ENCODE data around the gene SMIM38. TPM values are rescaled to one million over a fixed set of nuclear protein-coding genes. Genes with fewer than 3 reads are reported as not detected.

Gene SMIM38
- total RNA-seq (2022; extraction: Qiagen RNA extraction; ENCODE audit: low read depth): 0.05 TPM in 1 of 5 replicates, not detected in the others

GRCh38 chr11:69155302-69156234 is at the start of gene SMIM38:
Gene SMIM38, plus strand, starts transcription at chr11:69155935. Its CDS starts 1,912 bp downstream, at chr11:69157847.

Other genes with a start within 250 kb of the SMIM38 start
- gene MRGPRD, start 174.9 kb upstream of the SMIM38 start, total RNA-seq (2022; extraction: Qiagen RNA extraction; ENCODE audit: low read depth): not detected in 5 replicates
- gene MRGPRF, start 142.7 kb upstream of the SMIM38 start, total RNA-seq (2022; extraction: Qiagen RNA extraction; ENCODE audit: low read depth): 0.06 to 0.09 TPM (median 0.08 TPM) in 3 of 5 replicates, not detected in the others
- gene TPCN2, start 107.0 kb upstream of the SMIM38 start, total RNA-seq (2022; extraction: Qiagen RNA extraction; ENCODE audit: low read depth): 10.1 to 14.1 TPM (median 12.3 TPM) in 5 replicates
- gene MYEOV, start 138.2 kb downstream of the SMIM38 start, total RNA-seq (2022; extraction: Qiagen RNA extraction; ENCODE audit: low read depth): 105 to 115 TPM (median 113 TPM) in 5 replicates